T-cell (primary cell): ENCODE measurements around the gene TMEM174. TPM values are rescaled to one million over a fixed set of nuclear protein-coding genes. Genes with fewer than 3 reads are reported as not detected.

Experiments used
- ATAC-seq, 4 experiments: fragments of 200-7000 bp in 3 of 4; fragments of 150-1000 bp in 1 of 4; cut with Tn5 transposase; replicated peaks in 1 of 4; 1 replicate in 3 of 4; 2 replicates in 1 of 4; pipeline ENCODE4 v1.10.0; 2021; ENCODE audit warnings: moderate library complexity in 3 of 4, mild to moderate bottlenecking in 2 of 4, moderate number of reproducible peaks in 1 of 4
- CTCF ChIA-PET, 2 donors: fragments of 300-600 bp; sonication (Branson Sonifier 250); formaldehyde crosslinking; loops; one replicate each; lab custom pipeline; 2022; ENCODE audit warnings: antibody characterized with exemption in 2 of 2; lab: Charles Lee
- POLR2A ChIA-PET, 2 donors: fragments of 300-600 bp; sonication (Branson Sonifier 250); formaldehyde crosslinking; loops; one replicate each; lab custom pipeline; 2022; ENCODE audit warnings: antibody characterized with exemption in 2 of 2; lab: Charles Lee
- DNase-seq, 35 experiments: peaks; one replicate each; pipeline versions ENCODE4 v3.0.0 to v3.0.0-alpha.2; 2013 to 2023
- H3K27ac ChIP-seq: one replicate; pipeline ENCODE4 v1.5.1; 2013; ENCODE audit warnings: low read length
- H3K27me3 ChIP-seq, 2 experiments: replicated peaks in 1 of 2; 1 replicate in 1 of 2; 2 replicates in 1 of 2; pipeline versions ENCODE4 v1.6.1 to v1.7.0; 2013; ENCODE audit warnings: low read length in 1 of 2, mixed read lengths in 1 of 2; ENCODE audit not compliant: control insufficient read depth in 2 of 2, insufficient read depth in 2 of 2; ENCODE audit errors: extremely low read depth in 1 of 2
- H3K36me3 ChIP-seq, 2 donors: 1 replicate in 1 of 2; 2 replicates in 1 of 2; pipeline versions ENCODE4 v1.6.1 to v1.7.0; 2013; ENCODE audit warnings: low read length in 1 of 2; ENCODE audit not compliant: control insufficient read depth in 2 of 2, insufficient read depth in 1 of 2; ENCODE audit errors: extremely low read depth in 1 of 2
- H3K4me1 ChIP-seq, 2 experiments: 1 replicate in 1 of 2; 2 replicates in 1 of 2; pipeline versions ENCODE4 v1.6.1 to v1.7.0; 2013; ENCODE audit warnings: low read length in 2 of 2, mixed read lengths in 1 of 2; ENCODE audit not compliant: insufficient read depth in 2 of 2, control insufficient read depth in 1 of 2; ENCODE audit errors: extremely low read depth in 1 of 2
- H3K4me3 ChIP-seq, 2 donors: 1 replicate in 1 of 2; 2 replicates in 1 of 2; pipeline versions ENCODE4 v1.5.1 to v1.7.0; 2013; ENCODE audit warnings: mild to moderate bottlenecking in 2 of 2, low read length in 1 of 2, moderate library complexity in 1 of 2; ENCODE audit not compliant: control insufficient read depth in 1 of 2; ENCODE audit errors: extremely low read depth in 1 of 2
- H3K9me3 ChIP-seq: 2 replicates; pipeline ENCODE4 v1.7.0; 2013
- H3K27ac Mint-ChIP-seq, 2 donors: one replicate each; pipeline ENCODE4 v1.8.0; 2020 to 2021; ENCODE audit warnings: mild to moderate bottlenecking in 2 of 2, mixed read lengths in 2 of 2
- H3K27me3 Mint-ChIP-seq, 2 donors: one replicate each; pipeline ENCODE4 v1.8.0; 2021 to 2022; ENCODE audit warnings: mixed read lengths in 2 of 2
- H3K36me3 Mint-ChIP-seq: one replicate; pipeline ENCODE4 v1.8.0; 2021; ENCODE audit warnings: mixed read lengths
- H3K4me1 Mint-ChIP-seq, 3 donors: one replicate each; pipeline ENCODE4 v1.8.0; 2020 to 2022; ENCODE audit warnings: mixed read lengths in 3 of 3, mild to moderate bottlenecking in 1 of 3
- H3K4me3 Mint-ChIP-seq, 3 donors: one replicate each; pipeline ENCODE4 v1.8.0; 2020 to 2022; ENCODE audit warnings: mild to moderate bottlenecking in 3 of 3, mixed read lengths in 3 of 3, moderate library complexity in 3 of 3
- H3K9me3 Mint-ChIP-seq, 3 donors: one replicate each; pipeline ENCODE4 v1.8.0; 2020 to 2022; ENCODE audit warnings: mixed read lengths in 3 of 3
- WGBS: methylation state at CpG from one replicate; pipeline ENCODE4 v1.1.5; 2013; ENCODE audit warnings: missing lambda C conversion rate; ENCODE audit not compliant: insufficient coverage; 5-methylcytosine and 5-hydroxymethylcytosine counted together
- total RNA-seq, 35 experiments: library from RNA in 6 of 35; stranded (reverse) in 6 of 35; fragments of 120-200 nt in 1 of 35; gene quantifications; one replicate each; pipeline versions ENCODE4 v1.2.1 to v1.2.4 and lab custom pipeline; 2013 to 2026

Gene TMEM174
- total RNA-seq, 5 donors from 2014 or later (not counting 1 experiment from before 2014, with no cell fraction given): not detected

- H3K4me1 Mint-ChIP-seq: no peaks in the 10 kb centered on the region
- H3K36me3 Mint-ChIP-seq: no peaks in the 10 kb centered on the region
- H3K9me3 Mint-ChIP-seq: peaks cover 4 to 9% (median 7%) of the 10 kb centered on the region in 3 donors
- Histone ChIP-seq H3K4me1 (no peaks in the 10 kb centered on the region), H3K36me3 (no peaks in the 10 kb centered on the region), H3K27ac (no peak overlapping the region), H3K4me3 (no peak overlapping the region), H3K27me3 (peaks cover 11 to 16% of the 10 kb centered on the region in 2 experiments), H3K9me3 (no peaks in the 10 kb centered on the region)
- H3K4me3 Mint-ChIP-seq: no peak overlapping the region
- ATAC-seq: no peak
- POLR2A ChIA-PET: no interaction called here
- CTCF ChIA-PET: no interaction called here
- H3K27me3 Mint-ChIP-seq: peaks cover 55 to 70% of the 10 kb centered on the region in 2 donors
- DNase-seq: no peak
- no peak overlapping the region for H3K27ac Mint-ChIP-seq
Measured at GRCh38 chr5:73182307-73182706, 9.3 kb downstream of the TMEM174 start.

GRCh38 chr5:73183000-73183399, 10.0 kb downstream of the TMEM174 start:
- ATAC-seq (no peak), DNase-seq (no peak)
- Histone ChIP-seq H3K9me3 (no peaks in the 10 kb centered on the region), H3K4me1 (no peaks in the 10 kb centered on the region), H3K27ac (no peak overlapping the region), H3K4me3 (no peak overlapping the region), H3K27me3 (peaks cover 9 to 10% of the 10 kb centered on the region in 2 experiments), H3K36me3 (no peaks in the 10 kb centered on the region)
- 100% methylated on average over 1 of the region's 6 CpGs for WGBS
- Mint-ChIP-seq H3K4me3 (no peak overlapping the region), H3K9me3 (peaks cover 4 to 9% (median 7%) of the 10 kb centered on the region in 3 donors), H3K27me3 (peaks cover 54 to 64% of the 10 kb centered on the region in 2 donors), H3K4me1 (no peaks in the 10 kb centered on the region), H3K27ac (no peak overlapping the region), H3K36me3 (no peaks in the 10 kb centered on the region)
- ChIA-PET CTCF (no interaction called here), POLR2A (no interaction called here)

DNA sequence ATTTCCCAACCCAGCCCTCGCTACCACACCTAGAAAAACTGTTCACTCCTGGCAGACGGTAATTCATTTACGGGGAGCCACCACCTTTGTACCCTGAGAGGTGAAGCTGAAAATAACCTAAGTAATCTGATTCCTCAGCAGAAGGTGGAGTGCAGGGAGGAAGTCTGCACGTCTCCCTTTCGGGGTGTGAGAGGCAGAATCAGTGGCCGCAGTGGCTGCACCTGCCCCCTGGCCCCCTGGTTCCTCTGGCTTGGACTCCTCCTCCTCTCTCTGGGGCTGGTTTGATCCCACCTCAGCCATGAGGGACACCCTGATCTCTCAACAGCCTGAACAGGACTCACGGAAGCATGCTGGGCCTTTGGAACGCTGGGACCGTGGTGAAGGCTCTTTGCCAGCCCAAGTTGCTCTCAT, 10.5 kb downstream of the TMEM174 start:
- H3K27ac Mint-ChIP-seq: no peak overlapping the region
- CTCF ChIA-PET: no interaction called here
- Histone ChIP-seq H3K36me3 (no peaks in the 10 kb centered on the region), H3K4me1 (no peaks in the 10 kb centered on the region), H3K4me3 (no peak overlapping the region), H3K27me3 (peaks cover 9 to 10% of the 10 kb centered on the region in 2 experiments), H3K27ac (no peak overlapping the region), H3K9me3 (no peaks in the 10 kb centered on the region)
- H3K4me3 Mint-ChIP-seq: no peak overlapping the region
- H3K36me3 Mint-ChIP-seq: no peaks in the 10 kb centered on the region
- no peaks in the 10 kb centered on the region for H3K4me1 Mint-ChIP-seq
- ATAC-seq (no peak), DNase-seq (no peak)
- H3K27me3 Mint-ChIP-seq: peaks cover 52 to 61% of the 10 kb centered on the region in 2 donors
- POLR2A ChIA-PET: no interaction called here
- peaks cover 4 to 9% (median 7%) of the 10 kb centered on the region in 3 donors for H3K9me3 Mint-ChIP-seq
- 84% methylated on average over 6 of the region's 9 CpGs for WGBS

DNA sequence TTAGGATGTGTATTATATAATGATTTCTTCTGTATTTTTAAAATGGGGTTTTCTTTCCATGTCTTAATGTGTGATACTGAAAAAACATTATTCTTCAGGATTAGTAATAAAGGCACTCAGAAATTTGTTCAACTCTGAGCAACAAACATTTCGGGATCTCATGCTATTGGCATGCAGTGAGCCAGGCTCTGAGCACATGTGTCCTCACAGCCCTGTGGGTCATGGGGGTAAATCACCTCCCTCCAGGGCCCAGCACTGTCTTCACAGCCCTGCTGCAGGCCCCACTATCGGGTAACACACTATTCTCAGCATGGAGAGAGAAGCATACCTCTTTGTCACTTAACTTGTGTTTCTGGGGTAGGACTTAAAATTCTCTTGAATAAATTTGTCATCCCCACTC, 14.0 kb downstream of the TMEM174 start:
- Histone ChIP-seq H3K9me3 (no peaks in the 10 kb centered on the region), H3K27ac (no peak overlapping the region), H3K36me3 (no peaks in the 10 kb centered on the region), H3K27me3 (peaks cover 10 to 23% of the 10 kb centered on the region in 2 experiments), H3K4me3 (no peak overlapping the region), H3K4me1 (no peaks in the 10 kb centered on the region)
- ChIA-PET POLR2A (no interaction called here), CTCF (no interaction called here)
- H3K4me1 Mint-ChIP-seq: no peaks in the 10 kb centered on the region
- H3K27ac Mint-ChIP-seq: no peak overlapping the region
- peaks cover 4 to 9% (median 7%) of the 10 kb centered on the region in 3 donors for H3K9me3 Mint-ChIP-seq
- ATAC-seq (no peak), DNase-seq (no peak)
- no peak overlapping the region for H3K4me3 Mint-ChIP-seq
- H3K36me3 Mint-ChIP-seq: no peaks in the 10 kb centered on the region
- WGBS: 75% methylated on average over 1 of the region's 2 CpGs
- H3K27me3 Mint-ChIP-seq: peaks cover 47 to 56% of the 10 kb centered on the region in 2 donors

DNA sequence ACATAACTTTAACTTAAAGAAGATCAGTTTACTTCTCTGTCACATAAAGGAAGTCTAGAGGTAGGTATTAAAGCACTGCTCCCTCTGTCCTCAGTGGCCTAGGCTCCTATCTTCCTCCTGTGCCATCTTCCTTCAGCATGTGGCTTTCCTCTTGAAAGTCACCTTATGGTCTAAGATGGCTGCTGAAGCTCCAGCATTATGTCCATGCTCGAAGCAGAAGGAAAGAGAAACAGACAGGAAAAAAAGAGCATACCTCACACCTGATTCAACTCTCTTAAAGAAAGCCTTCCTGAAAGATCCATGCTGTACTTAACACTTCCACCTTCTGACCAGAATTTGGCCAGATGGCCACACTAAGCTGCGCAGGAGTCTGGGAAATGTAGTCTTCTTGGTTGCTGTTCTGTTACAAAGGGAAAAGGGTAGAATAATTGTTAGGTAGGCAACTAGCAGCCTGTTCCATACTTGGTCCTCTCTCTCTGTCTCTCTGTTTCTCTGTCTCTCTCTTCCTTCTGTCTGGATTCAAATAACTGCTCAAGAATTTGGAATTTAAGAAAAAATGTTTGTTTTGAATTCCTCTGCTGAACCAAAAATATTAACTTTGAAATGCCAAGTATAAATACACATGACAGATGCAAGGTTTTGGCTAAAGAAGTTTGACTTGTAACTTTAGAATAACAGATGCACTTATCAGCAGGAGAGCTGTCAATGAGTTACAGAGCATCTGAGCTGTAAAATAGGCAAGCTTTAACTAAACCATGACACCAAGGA, 16.0 kb downstream of the TMEM174 start:
- no peak for ATAC-seq
- no peaks in the 10 kb centered on the region for H3K9me3 ChIP-seq

DNA sequence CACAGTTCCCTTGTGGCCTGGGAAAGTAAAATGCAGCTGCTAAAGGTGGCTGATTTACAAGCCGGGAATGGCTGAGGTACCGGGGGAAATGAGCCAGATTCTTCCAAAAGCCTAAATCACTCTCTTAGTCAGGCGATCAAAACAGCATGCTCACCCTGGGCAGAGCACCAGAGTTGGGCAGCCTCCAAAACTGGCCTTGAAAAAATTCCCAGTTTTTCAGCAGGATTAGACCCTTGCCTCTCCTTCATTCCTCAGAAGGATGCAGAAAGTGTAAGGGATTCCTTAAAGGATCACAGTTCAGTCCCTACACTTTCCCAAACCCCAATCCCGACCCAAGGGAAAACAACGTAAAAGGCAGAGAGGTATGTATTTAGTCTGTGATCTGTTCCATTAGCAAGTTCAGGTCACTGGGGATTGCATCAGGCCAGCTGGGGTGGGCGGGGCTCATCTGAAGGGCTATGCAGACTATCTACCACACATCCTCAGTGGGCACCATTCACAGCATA, 16.9 kb downstream of the TMEM174 start:
- Mint-ChIP-seq H3K27me3 (peaks cover 56 to 65% of the 10 kb centered on the region in 2 donors), H3K4me3 (no peak overlapping the region), H3K4me1 (no peaks in the 10 kb centered on the region), H3K36me3 (no peaks in the 10 kb centered on the region), H3K9me3 (peaks cover 0 to 4% (median 3%) of the 10 kb centered on the region in 3 donors), H3K27ac (no peak overlapping the region)
- 67% methylated on average over 1 of the region's 6 CpGs for WGBS
- Histone ChIP-seq H3K27ac (no peak overlapping the region), H3K4me1 (no peaks in the 10 kb centered on the region), H3K9me3 (no peaks in the 10 kb centered on the region), H3K27me3 (peaks cover 7 to 21% of the 10 kb centered on the region in 2 experiments), H3K4me3 (no peak overlapping the region), H3K36me3 (no peaks in the 10 kb centered on the region)
- ChIA-PET POLR2A (no interaction called here), CTCF (interaction anchor here in 1 of 2 donors (1.5 kb wide), 1 partner anchor 20 kb away, joined by 3 read pairs; no protein-coding TSS in a partner anchor)
- no peak for DNase-seq
- no peak for ATAC-seq

More for the DNA sequence above, 16.0 kb downstream of the TMEM174 start:
- H3K4me1 Mint-ChIP-seq: no peaks in the 10 kb centered on the region
- H3K4me1 ChIP-seq: no peaks in the 10 kb centered on the region
- no peak overlapping the region for H3K27ac Mint-ChIP-seq
- H3K27ac ChIP-seq: no peak overlapping the region
- no peaks in the 10 kb centered on the region for H3K36me3 ChIP-seq
- peaks cover 51 to 60% of the 10 kb centered on the region in 2 donors for H3K27me3 Mint-ChIP-seq
- WGBS: no CpG with 5 or more reads among the region's 2 CpGs
- H3K36me3 Mint-ChIP-seq: no peaks in the 10 kb centered on the region
- ChIA-PET POLR2A (no interaction called here), CTCF (interaction anchor here in 1 of 2 donors (0.7 kb wide), 1 partner anchor 37 kb away, joined by 3 read pairs; no protein-coding TSS in a partner anchor)
- no peak overlapping the region for H3K4me3 ChIP-seq
- DNase-seq: no peak
- H3K9me3 Mint-ChIP-seq: peaks cover 4 to 9% (median 7%) of the 10 kb centered on the region in 3 donors
- H3K27me3 ChIP-seq: peaks cover 8 to 25% of the 10 kb centered on the region in 2 experiments
- no peak overlapping the region for H3K4me3 Mint-ChIP-seq
